HG03175 (cell line): ENCODE results near the gene ZNF124.
"Not testable (repeated sequence)": the region's sequence is repeated elsewhere in the genome, so short reads cannot be mapped to it uniquely, and the experiment has no call there.

Experiments
- ATAC-seq: cut with Tn5 transposase; IDR thresholded peaks from one replicate; pipeline ENCODE4 v1.9.1; 2021; ENCODE audit warnings: mild to moderate bottlenecking, moderate library complexity; ENCODE audit not compliant: unreplicated experiment

ZNF124 gene

DNA sequence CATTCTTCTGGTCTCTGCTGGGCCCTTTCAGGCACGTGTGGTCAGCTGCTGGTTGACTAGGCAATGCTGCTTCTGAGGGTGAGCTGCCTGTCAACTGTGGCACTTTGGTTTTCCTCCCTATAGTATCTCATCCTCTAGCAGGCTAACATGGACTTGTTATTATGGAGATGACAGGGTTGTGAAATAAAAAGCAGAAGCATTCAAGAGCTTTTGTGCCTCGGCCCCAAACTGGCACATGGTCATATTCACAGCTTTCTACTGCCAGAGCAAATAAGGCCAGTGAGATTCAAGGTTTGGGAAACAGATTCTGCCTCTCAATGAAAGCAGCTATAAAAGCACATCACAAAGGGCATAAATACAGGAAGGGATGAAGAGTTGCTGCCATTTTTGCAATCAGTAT lies 1.6 kb upstream of the ZNF124 start:
- ATAC-seq, result no peak

GRCh38 chr1:247172996-247173395 lies 1.2 kb upstream of the ZNF124 start:
- no peak for ATAC-seq

DNA sequence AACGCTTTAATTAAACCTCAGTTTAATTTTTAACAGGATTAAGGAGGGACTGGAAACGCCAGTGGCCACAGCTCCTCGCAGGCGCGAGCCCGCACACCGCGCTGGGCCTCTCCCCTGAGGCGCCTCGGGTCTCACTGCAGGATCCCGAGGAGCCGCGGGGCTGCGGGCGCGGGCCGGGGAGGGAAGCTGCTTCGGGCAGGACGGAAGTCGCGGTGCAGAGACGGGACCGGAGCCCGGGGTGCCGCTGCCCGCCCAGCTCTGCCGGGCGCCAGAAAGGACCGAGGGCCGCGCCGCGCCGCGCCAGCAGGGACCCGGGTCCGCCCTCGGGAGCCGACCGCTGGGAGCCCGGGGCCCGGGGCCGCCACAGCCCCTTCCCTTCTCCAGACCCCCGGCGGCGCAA lies 377 bp downstream of the ZNF124 start:
- peak; percentile 55 for ATAC-seq

DNA sequence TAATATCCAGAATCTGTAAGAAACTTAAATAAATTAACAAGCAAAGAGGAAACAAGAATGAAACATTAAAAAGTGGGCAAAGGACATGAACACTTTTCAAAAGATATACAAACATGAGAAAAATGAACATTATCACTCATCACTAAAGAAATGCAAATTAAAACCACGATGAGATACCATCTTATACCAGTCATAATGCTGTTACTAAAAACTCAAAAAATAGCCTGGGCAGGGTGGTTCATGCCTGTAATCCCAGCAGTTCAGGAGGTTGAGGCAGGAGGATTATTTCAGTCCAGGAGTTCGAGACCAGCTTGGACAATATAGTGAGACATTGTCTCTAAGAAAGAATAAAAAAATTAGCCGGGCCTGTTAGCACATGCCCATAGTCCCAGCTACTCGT lies 6.1 kb downstream of the ZNF124 start:
- ATAC-seq, result no peak

- ATAC-seq, result no peak
These were observed 7.1 kb downstream of the ZNF124 start for GRCh38 chr1:247164694-247165093.

- no peak for ATAC-seq
These were observed 15.0 kb downstream of the ZNF124 start for GRCh38 chr1:247156787-247157232.

- ATAC-seq, result no peak
These were observed 24.0 kb downstream of the ZNF124 start for GRCh38 chr1:247147781-247148180.

DNA sequence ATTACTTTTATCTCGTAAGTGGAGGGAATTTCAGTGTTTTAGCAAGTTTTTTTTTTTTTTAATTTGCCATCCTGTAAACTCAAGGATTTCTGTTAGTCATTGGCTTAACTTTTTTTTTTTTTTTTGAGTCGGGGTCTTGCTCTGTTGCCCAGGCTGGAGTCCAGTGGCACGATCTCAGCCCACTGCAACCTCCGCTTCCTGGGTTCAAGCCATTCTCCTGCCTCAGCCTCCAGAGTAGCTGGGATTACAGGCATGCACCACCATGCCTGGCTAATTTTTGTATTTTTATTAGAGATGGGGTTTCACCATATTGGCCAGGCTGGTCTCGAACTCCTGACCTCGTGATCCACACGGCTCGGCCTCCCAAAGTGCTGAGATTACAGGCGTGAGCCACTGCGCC lies 24.7 kb downstream of the ZNF124 start:
- ATAC-seq, result not testable (repeated sequence)

- ATAC-seq, result no peak
These were observed 25.1 kb downstream of the ZNF124 start for GRCh38 chr1:247146671-247147070.

DNA sequence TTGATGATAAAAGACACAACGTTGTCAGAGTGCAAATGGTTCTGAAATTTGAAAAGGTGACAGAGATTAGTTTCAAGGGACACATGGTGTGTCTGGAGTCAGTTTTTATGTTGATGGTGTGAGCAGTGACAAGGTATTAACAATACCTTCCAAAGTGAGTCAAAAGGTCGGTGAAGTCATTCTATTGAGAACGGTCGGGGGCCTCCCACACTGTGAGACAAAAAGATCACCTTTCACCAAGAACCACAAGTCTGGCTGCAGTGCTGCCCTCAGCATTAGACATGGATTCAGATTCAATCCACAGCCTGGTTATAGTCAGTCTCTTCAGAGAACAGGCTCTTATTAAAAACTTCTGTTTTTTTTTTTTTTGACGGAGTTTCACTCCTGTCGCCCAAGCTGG lies 26.5 kb downstream of the ZNF124 start:
- no peak for ATAC-seq

DNA sequence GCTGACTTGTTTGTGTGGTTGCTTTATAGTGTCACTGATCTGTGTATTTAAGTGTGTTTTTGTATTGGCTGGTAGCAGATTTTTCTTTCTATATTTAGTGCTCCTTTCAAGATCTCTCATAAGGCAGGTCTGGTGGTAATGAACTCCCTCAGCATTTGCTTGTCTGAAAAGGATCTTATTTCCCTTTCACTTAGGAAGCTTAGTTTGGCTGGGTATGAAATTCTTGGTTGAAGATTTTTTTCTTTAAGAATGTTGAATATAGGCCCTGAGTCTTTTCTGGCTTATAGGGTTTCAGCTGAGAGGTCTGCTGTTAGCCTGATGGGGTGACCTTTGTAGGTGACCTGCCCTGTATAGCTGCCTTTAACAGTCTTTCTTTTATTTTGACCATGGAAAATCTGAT lies 32.3 kb downstream of the ZNF124 start:
- not testable (repeated sequence) for ATAC-seq

DNA sequence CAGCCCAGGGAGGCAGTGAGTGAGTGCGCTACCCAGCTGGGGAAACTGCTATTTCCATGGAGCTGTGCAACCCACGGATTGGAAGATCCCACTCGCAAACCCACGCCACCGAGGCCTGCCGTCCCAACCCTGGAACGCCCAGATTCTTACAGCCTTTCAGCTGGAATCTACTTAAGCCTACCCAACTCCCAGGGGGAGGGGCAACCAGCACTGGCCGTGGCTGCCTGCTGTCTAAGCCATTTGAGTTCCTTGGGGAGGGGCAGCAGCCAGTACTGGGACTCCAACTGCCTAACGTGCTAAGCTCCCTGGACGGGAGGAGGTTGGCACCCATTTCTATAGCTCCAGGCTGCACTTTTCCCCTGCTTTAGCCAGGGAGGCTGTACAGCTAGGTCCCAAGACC lies 40.6 kb downstream of the ZNF124 start:
- no peak for ATAC-seq

GRCh38 chr1:247127519-247128282 lies 44.1 kb downstream of the ZNF124 start:
- ATAC-seq, result not testable (repeated sequence)

DNA sequence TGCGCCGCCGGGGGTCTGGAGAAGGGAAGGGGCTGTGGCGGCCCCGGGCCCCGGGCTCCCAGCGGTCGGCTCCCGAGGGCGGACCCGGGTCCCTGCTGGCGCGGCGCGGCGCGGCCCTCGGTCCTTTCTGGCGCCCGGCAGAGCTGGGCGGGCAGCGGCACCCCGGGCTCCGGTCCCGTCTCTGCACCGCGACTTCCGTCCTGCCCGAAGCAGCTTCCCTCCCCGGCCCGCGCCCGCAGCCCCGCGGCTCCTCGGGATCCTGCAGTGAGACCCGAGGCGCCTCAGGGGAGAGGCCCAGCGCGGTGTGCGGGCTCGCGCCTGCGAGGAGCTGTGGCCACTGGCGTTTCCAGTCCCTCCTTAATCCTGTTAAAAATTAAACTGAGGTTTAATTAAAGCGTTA lies 45.2 kb downstream of the ZNF124 start:
- ATAC-seq, result peak; percentile 65

- peak; percentile 99 for ATAC-seq
These were observed 45.7 kb downstream of the ZNF124 start for GRCh38 chr1:247126166-247126565.

DNA sequence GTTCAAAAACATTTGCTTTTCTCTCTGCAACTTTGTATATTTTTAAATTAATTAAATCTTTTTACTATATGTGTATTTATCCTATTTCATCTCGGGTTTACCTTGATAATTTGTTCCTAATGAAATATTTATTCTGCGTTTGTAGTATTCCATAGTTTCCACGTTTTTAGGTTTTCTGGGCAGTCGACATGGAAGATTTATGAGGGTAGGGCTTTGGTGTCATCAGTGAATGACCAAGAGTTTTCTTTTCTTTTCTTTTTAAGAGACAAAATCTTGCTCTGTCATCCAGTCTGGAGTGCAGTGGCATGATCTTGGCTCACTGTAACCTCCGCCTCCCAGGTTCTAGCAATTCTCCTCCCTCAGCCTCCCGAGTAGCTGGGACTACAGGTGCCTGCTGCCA lies 50.4 kb downstream of the ZNF124 start:
- ATAC-seq, result no peak

DNA sequence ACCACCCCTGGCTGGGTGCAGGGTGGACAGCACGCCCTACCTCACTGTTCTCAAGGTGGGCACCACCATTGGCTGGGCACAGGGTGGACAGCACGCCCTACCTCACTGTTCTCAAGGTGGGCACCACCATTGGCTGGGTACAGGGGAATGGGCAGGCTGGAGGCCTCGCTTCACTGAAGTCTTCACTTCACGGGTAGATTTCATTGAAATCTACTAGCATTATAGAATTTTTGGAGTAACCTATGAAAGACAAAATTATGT lies 51.5 kb downstream of the ZNF124 start:
- not testable (repeated sequence) for ATAC-seq

DNA sequence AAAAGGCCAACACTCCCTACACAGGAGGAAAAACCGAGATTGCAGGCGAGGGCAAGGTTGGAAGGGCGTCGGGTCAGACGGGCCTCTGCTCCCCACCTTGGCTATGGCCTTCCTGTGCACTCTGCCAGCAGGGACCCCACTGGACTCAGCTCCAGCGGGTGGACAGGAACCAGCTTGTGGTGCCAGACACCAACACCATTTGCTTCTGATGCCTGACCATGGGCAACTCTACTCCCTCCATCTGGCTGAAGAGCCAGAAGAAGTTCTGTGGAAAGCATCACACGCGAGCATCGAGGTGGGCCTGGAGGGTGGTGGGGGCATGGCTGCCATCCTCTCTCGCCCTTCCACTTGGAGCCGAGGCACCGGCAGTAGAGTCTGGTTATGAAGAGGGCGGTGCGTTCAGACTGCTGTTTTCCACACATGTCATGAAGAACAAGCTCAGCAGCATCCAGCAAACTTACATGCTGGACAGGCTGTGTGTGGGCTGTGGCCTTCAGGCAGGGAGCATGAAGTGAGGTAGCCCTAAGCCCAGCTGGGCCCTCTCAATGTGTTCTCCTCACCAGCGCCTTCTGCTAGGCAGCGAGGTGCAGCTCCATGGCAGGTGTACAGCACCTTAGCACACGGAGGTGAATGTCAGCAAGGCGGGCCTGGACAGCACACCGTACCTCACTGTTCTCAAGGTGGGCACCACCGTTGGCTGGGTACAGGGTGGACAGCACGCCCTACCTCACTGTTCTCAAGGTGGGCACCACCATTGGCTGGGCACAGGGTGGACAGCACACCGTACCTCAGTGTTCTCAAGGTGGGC lies 52.0 kb downstream of the ZNF124 start:
- no peak for ATAC-seq

DNA sequence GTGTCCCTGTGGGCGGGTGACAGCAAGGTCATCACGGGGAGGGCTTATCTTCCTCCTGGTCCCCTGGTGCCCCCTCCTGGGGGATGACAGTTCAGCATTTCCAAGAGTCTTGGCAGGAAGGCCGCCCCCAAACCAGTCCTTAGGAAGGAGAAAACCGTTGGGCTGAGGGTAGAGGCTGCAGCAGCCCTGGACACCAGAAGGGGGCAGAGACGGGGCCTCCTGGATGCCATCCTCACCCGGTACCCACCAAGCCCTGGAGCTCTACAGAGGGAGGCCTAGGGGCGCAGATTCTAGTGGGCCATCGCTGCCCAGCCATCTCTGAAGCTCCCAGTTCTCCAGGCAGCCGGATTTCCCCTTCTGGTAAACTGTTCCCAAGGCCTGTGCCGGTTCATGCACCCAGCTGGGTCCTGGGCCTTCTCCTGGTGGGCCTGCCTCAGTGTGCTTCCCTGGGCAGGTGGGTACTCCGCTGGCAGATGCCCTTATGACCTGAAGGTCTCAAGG lies 52.8 kb downstream of the ZNF124 start:
- ATAC-seq, result no peak

GRCh38 chr1:247115545-247115944 lies 56.3 kb downstream of the ZNF124 start:
- ATAC-seq, result no peak

DNA sequence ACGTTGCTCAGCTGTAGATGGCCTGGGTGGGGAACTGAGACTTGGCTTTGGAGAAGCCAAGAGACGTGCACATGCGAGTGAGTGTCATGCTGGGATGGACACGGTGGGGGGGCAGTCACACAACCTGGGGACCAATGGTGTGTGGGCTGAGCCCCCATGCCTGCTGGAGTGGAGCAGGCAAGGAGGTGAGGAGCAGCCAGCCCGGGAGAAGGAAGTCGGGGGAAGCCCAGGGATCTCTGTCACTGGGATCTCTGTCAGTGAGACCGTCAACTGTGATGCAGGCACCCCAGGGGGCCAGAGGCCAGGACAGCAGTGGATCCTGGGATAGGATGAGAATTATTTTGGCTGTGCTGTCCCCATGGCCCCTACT lies 56.7 kb downstream of the ZNF124 start:
- ATAC-seq, result no peak
